Mucosa of descending colon (tissue), 3 donors: Measurements from ENCODE around the gene VPS51. TPM values are rescaled to one million over a fixed set of nuclear protein-coding genes. Genes with fewer than 3 reads are reported as not detected.

Experiments
- ATAC-seq: fragments of 200-7000 bp; cut with Tn5 transposase; one replicate; pipeline ENCODE4 v1.9.1; 2020; ENCODE audit warnings: mild to moderate bottlenecking, moderate library complexity
- DNase-seq, 3 donors: peaks; one replicate each; pipeline ENCODE4 v3.0.0-alpha.2; 2020
- H3K36me3 ChIP-seq: fragments of 200-600 bp; one replicate; pipeline ENCODE4 v1.8.0; 2021; ENCODE audit warnings: low read depth, mild to moderate bottlenecking
- H3K4me1 ChIP-seq: fragments of 200-600 bp; one replicate; pipeline ENCODE4 v1.8.0; 2021; ENCODE audit warnings: low read depth, mild to moderate bottlenecking
- H3K4me3 ChIP-seq: fragments of 200-600 bp; one replicate; pipeline ENCODE4 v1.8.0; 2021; ENCODE audit warnings: mild to moderate bottlenecking
- H3K9me3 ChIP-seq: fragments of 200-600 bp; one replicate; pipeline ENCODE4 v1.8.0; 2021; ENCODE audit warnings: mild to moderate bottlenecking
- CTCF ChIP-seq: fragments of 200-600 bp; IDR thresholded peaks from one replicate; pipeline ENCODE4 v1.8.0; 2022; ENCODE audit warnings: antibody characterized with exemption, mild to moderate bottlenecking
- intact Hi-C, 2 donors: fragments of 100-400 bp; cut with DNase I in 1 of 2; cut with micrococcal nuclease in 1 of 2; formaldehyde crosslinking; loops; one replicate each; pipeline versions ENCODE4 v1.11.0 to v1.11.1; 2022; cut with DNase I, micrococcal nuclease
- total RNA-seq, 3 donors: library from RNA; stranded (reverse); fragmentation: NEBNext Ultra II Directional in 2 of 3; extraction: Animal tissue kit (Norgen Biotek cat#: 25700) in 2 of 3; gene quantifications; one replicate each; pipeline versions ENCODE4 v1.2.1 to v1.2.4, GENCODE V29; 2021 to 2023
- donor health status: DM: no; HTN: no; CAD: no; lungs with moderate emphysema.
- donor health status: DM: no; HTN: no; CAD: no.
- donor health status: DM: no; HTN: yes; CAD: no.

VPS51 gene
- total RNA-seq, 3 donors from 2014 or later: 149 to 200 (median 156) TPM

DNA sequence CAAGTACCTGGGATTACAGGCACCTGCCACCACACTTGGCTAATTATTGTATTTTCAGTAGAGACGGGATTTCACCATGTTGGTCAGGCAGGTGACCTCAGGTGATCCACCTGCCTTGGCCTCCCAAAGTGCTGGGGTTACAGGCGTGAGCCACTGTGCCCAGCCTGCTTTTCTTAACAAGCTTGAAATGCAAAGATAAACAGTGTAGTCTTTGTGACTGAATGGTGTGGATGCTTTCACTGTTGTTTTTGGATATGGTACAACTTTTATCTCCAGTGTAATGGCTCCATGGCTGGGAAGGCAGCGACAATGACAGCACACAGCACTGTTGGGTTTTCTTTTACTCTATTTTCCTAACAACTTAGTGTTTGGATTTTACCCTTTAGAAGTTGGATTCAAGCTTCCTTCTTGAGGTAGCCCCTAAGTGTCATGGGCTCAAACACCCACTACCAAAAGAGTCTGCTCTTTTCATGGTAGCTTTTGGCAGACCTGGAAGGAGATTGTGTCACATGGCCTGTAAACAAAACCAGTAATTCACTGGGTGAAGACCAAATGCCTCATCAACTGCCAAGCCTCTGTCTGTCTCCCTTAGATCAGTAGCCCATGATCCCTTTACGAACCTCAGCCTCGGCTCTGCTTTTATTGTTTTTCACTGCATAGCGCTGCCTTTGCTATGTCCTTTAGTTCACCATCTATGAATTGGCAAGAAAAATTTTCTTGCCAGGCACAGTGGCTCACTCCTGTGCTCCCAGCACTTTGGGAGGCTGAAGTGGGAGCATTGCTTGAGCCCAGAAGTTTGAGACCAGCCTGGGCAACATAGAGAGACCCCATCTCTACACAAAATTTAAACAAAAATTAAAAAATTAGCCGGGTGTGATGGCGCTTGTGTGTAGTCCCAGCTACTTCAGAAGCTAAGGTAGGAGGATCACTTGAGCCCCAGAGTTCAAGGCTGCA lies 6.4 kb downstream of the VPS51 start:
- Histone ChIP-seq H3K4me3 (no peak overlapping the region), H3K9me3 (no peaks in the 10 kb centered on the region), H3K4me1 (peaks cover 4% of the 10 kb centered on the region), H3K36me3 (no peaks in the 10 kb centered on the region)
- TF ChIP-seq CTCF: no peak
- no peak for DNase-seq
- intact Hi-C loops: no loop called here
- no peak for ATAC-seq

DNA sequence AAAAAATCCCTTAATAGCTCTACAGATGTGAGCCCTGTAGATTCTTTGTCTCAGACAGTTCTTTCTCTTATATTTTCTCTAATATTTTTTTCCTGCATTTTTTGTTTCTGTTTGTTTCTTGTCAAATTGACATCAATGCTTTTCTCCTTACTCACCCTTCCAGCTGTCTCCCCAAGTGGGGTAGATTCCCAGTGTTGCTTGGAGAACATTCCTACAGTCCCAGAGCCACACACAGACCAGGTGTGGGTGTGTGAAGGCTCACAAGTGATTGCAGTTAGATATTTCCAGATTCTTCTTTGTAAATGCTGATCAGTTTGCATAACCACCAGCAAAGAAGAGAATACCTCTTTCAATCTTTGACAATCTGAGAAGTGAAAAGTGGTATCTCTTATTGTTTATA lies 7.5 kb downstream of the VPS51 start:
- Histone ChIP-seq H3K4me1 (no peaks in the 10 kb centered on the region), H3K4me3 (no peak overlapping the region), H3K36me3 (peaks cover 5% of the 10 kb centered on the region), H3K9me3 (no peaks in the 10 kb centered on the region)
- no peak for TF ChIP-seq CTCF
- intact Hi-C loops: no loop called here
- no peak for DNase-seq
- ATAC-seq: no peak

- intact Hi-C loops: no loop called here
- Histone ChIP-seq H3K4me1 (no peaks in the 10 kb centered on the region), H3K36me3 (peaks cover 5% of the 10 kb centered on the region), H3K9me3 (no peaks in the 10 kb centered on the region), H3K4me3 (no peak overlapping the region)
- ATAC-seq (no peak), DNase-seq (no peak)
- no peak for TF ChIP-seq CTCF
These were observed 8.6 kb downstream of the VPS51 start for GRCh38 chr11:65104628-65105027.

- Histone ChIP-seq H3K9me3 (no peaks in the 10 kb centered on the region), H3K4me1 (peaks cover 11% of the 10 kb centered on the region), H3K36me3 (peaks cover 5% of the 10 kb centered on the region), H3K4me3 (no peak overlapping the region)
- intact Hi-C loops: no loop called here
- DNase-seq (no peak), ATAC-seq (no peak)
- no peak for TF ChIP-seq CTCF
These were observed 11.1 kb downstream of the VPS51 start for GRCh38 chr11:65107078-65107477.

DNA sequence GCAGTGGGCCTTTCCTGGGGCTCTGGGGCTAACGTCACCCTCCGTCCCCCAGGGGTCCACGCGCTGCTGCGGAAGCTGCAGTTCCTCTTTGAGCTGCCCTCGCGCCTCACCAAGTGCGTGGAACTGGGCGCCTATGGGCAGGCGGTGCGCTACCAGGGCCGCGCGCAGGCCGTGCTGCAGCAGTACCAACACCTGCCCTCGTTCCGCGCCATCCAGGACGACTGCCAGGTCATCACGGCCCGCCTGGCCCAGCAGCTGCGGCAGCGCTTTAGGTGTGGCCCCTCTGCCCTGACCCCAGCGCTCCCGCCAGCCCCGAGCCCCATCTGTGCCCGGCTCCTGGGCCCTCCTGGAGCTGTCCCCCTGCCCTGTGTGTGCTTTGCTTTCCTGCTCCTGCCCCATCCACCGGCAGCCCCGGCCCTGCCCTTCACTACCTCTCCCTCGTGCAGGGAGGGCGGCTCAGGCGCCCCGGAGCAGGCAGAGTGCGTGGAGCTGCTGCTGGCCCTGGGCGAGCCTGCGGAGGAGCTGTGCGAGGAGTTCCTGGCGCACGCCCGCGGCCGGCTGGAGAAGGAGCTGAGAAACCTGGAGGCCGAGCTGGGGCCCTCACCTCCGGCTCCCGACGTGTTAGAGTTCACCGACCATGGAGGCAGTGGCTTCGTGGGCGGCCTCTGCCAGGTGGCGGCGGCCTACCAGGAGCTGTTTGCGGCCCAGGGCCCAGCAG lies 11.9 kb downstream of the VPS51 start:
- H3K4me1 ChIP-seq: peaks cover 15% of the 10 kb centered on the region
- no peak for DNase-seq
- no peaks in the 10 kb centered on the region for H3K9me3 ChIP-seq
- no peak overlapping the region for H3K4me3 ChIP-seq
- peaks cover 5% of the 10 kb centered on the region for H3K36me3 ChIP-seq
- no peak for TF ChIP-seq CTCF
- no peak for ATAC-seq
- intact Hi-C loops: no loop called here
